Mesenchymal stem cell (in vitro differentiated cells and primary cell): Measurements from ENCODE around the gene KRT32.
A peak's percentile ranks its signal among the peaks of the same experiment; 100 is the strongest.

Experiments used
- DNase-seq: peaks from one replicate; pipeline ENCODE4 v3.0.0-alpha.2; 2013
- H2AFZ ChIP-seq: one replicate; pipeline ENCODE4 v1.6.1; 2013; ENCODE audit warnings: low read depth, mild to moderate bottlenecking, control low read depth, inconsistent platforms, low read length, moderate library complexity
- H2AK5ac ChIP-seq: 2 replicates; pipeline ENCODE4 v1.6.1; 2013; ENCODE audit warnings: low read length, moderate library complexity, mild to moderate bottlenecking, inconsistent platforms; ENCODE audit not compliant: severe bottlenecking
- H2BK120ac ChIP-seq: one replicate; pipeline ENCODE4 v1.6.1; 2013; ENCODE audit warnings: low read depth, mild to moderate bottlenecking, inconsistent platforms, low read length, moderate library complexity
- H2BK12ac ChIP-seq, 2 experiments: one replicate each; pipeline ENCODE4 v1.6.1; 2013; ENCODE audit warnings: inconsistent platforms in 2 of 2, low read length in 2 of 2, mild to moderate bottlenecking in 2 of 2, moderate library complexity in 2 of 2, control low read depth in 1 of 2
- H2BK15ac ChIP-seq: one replicate; pipeline ENCODE4 v1.6.1; 2013; ENCODE audit warnings: mild to moderate bottlenecking, low read depth, inconsistent platforms; ENCODE audit not compliant: poor library complexity, severe bottlenecking
- H2BK5ac ChIP-seq: 2 replicates; pipeline ENCODE4 v1.6.1; 2013; ENCODE audit warnings: low read depth, mild to moderate bottlenecking, low read length, control low read depth, inconsistent platforms; ENCODE audit not compliant: poor library complexity, severe bottlenecking
- H3K14ac ChIP-seq, 2 experiments: one replicate each; pipeline ENCODE4 v1.6.1; 2013; ENCODE audit warnings: inconsistent platforms in 2 of 2, low read length in 2 of 2, control low read depth in 1 of 2, mild to moderate bottlenecking in 1 of 2, moderate library complexity in 1 of 2
- H3K18ac ChIP-seq, 2 experiments: one replicate each; pipeline ENCODE4 v1.6.1; 2013; ENCODE audit warnings: inconsistent platforms in 2 of 2, low read length in 2 of 2, control low read depth in 1 of 2, low read depth in 1 of 2, mild to moderate bottlenecking in 1 of 2
- H3K23ac ChIP-seq, 2 experiments: one replicate each; pipeline ENCODE4 v1.6.1; 2013; ENCODE audit warnings: inconsistent platforms in 2 of 2, low read length in 2 of 2, mild to moderate bottlenecking in 2 of 2, moderate library complexity in 2 of 2, control low read depth in 1 of 2
- H3K27ac ChIP-seq: 2 replicates; pipeline ENCODE4 v1.5.1; 2013; ENCODE audit warnings: mild to moderate bottlenecking, moderate library complexity, low read length, control low read depth, inconsistent platforms; ENCODE audit not compliant: poor library complexity, severe bottlenecking
- H3K27me3 ChIP-seq, 2 experiments: 2 replicates each; pipeline versions ENCODE4 v1.6.1 to v1.7.0; 2013; ENCODE audit warnings: low read length in 2 of 2, mild to moderate bottlenecking in 2 of 2, moderate library complexity in 2 of 2, control low read depth in 1 of 2, inconsistent platforms in 1 of 2; ENCODE audit not compliant: control insufficient read depth in 1 of 2, insufficient read depth in 1 of 2
- H3K36me3 ChIP-seq, 2 experiments: 2 replicates each; pipeline versions ENCODE4 v1.6.1 to v1.7.0; 2013; ENCODE audit warnings: low read length in 2 of 2, control low read depth in 1 of 2, inconsistent platforms in 1 of 2, low read depth in 1 of 2, mild to moderate bottlenecking in 1 of 2; ENCODE audit not compliant: insufficient read depth in 2 of 2, control insufficient read depth in 1 of 2
- H3K4ac ChIP-seq, 2 experiments: one replicate each; pipeline ENCODE4 v1.6.1; 2013; ENCODE audit warnings: inconsistent platforms in 2 of 2, low read length in 2 of 2, mild to moderate bottlenecking in 2 of 2, moderate library complexity in 2 of 2, control low read depth in 1 of 2, low read depth in 1 of 2
- H3K4me1 ChIP-seq: 2 replicates; pipeline ENCODE4 v1.6.1; 2013; ENCODE audit warnings: low read depth, low read length, control low read depth; ENCODE audit not compliant: control insufficient read depth, insufficient read depth
- H3K4me2 ChIP-seq: 2 replicates; pipeline ENCODE4 v1.6.1; 2013; ENCODE audit warnings: low read length, mild to moderate bottlenecking, inconsistent platforms; ENCODE audit not compliant: poor library complexity, severe bottlenecking
- H3K4me3 ChIP-seq, 2 experiments: 2 replicates each; pipeline versions ENCODE4 v1.5.1 to v1.7.0; 2013; ENCODE audit warnings: low read length in 2 of 2, mild to moderate bottlenecking in 2 of 2, control low read depth in 1 of 2, low read depth in 1 of 2; ENCODE audit not compliant: insufficient read depth in 1 of 2
- H3K79me1 ChIP-seq: replicated peaks from 2 replicates; pipeline ENCODE4 v1.6.1; 2013; ENCODE audit warnings: mild to moderate bottlenecking, control low read depth, low read length, inconsistent platforms; ENCODE audit not compliant: poor library complexity, severe bottlenecking
- H3K9ac ChIP-seq: 2 replicates; pipeline ENCODE4 v1.7.0; 2013; ENCODE audit warnings: mild to moderate bottlenecking, low read length, moderate library complexity
- H3K9me3 ChIP-seq: 2 replicates; pipeline ENCODE4 v1.7.0; 2013; ENCODE audit warnings: mild to moderate bottlenecking, low read length; ENCODE audit not compliant: control insufficient read depth
- H4K8ac ChIP-seq: one replicate; pipeline ENCODE4 v1.6.1; 2013; ENCODE audit warnings: inconsistent platforms, mild to moderate bottlenecking, low read length, moderate library complexity
- H4K91ac ChIP-seq: one replicate; pipeline ENCODE4 v1.6.1; 2013; ENCODE audit warnings: mild to moderate bottlenecking, low read length, inconsistent platforms
- WGBS: methylation state at CpG from one replicate; pipeline ENCODE4 v1.1.7; 2013; ENCODE audit warnings: mixed read lengths; 5-methylcytosine and 5-hydroxymethylcytosine counted together

Gene KRT32

GRCh38 chr17:41456204-41456603 is 11.0 kb downstream of the KRT32 start:
- Histone ChIP-seq H3K23ac (no peak overlapping the region), H3K4ac (no peak overlapping the region), H3K4me1 (no peaks in the 10 kb centered on the region), H2AFZ (no peak overlapping the region), H4K8ac (no peak overlapping the region), H2BK5ac (no peak overlapping the region), H3K9ac (no peak overlapping the region), H3K79me1 (no peaks in the 10 kb centered on the region), H3K36me3 (no peaks in the 10 kb centered on the region), H3K27me3 (peaks cover 0 to 77% of the 10 kb centered on the region in 2 experiments), H3K9me3 (peaks cover 13% of the 10 kb centered on the region), H2BK12ac (no peak overlapping the region), H2BK15ac (no peak overlapping the region), H3K18ac (no peak overlapping the region), H3K4me2 (no peak overlapping the region), H3K4me3 (no peak overlapping the region), H2BK120ac (no peak overlapping the region), H4K91ac (no peak overlapping the region), H3K27ac (no peak overlapping the region), H3K14ac (no peak overlapping the region), H2AK5ac (no peak overlapping the region)
- DNase-seq: no peak
- WGBS: 71% methylated on average over 1 of the region's 3 CpGs

DNA sequence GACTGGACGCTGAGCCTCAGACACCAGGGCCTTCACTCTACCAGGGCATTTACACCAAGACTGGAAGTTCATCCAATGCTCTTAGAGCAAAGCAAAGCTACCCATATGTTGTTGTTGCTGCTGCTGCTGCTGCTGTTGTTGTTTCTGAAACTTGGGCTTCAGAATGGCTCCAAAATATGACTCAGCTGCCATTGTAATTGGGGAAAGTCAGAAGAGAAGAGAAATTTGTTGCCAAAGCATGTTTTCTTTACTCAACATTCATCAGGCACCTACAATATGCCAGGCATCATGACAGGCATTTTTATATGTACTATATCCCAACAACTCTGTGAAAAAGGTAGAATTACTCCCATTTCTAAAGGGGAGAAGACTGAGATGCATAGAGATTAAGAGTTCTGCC is 11.9 kb downstream of the KRT32 start:
- H2AK5ac ChIP-seq: no peak overlapping the region
- H3K18ac ChIP-seq: no peak overlapping the region
- H3K27me3 ChIP-seq: peaks cover 0 to 79% of the 10 kb centered on the region in 2 experiments
- no peak overlapping the region for H4K8ac ChIP-seq
- no peak overlapping the region for H2BK120ac ChIP-seq
- H3K14ac ChIP-seq: no peak overlapping the region
- H2AFZ ChIP-seq: no peak overlapping the region
- peak overlapping the region; percentile 25 for H3K9ac ChIP-seq
- no peak overlapping the region for H2BK15ac ChIP-seq
- WGBS: 100% methylated on average over 1 of the region's 1 CpG
- no peaks in the 10 kb centered on the region for H3K4me1 ChIP-seq
- H3K9me3 ChIP-seq: peaks cover 14% of the 10 kb centered on the region
- no peaks in the 10 kb centered on the region for H3K36me3 ChIP-seq
- H3K4me2 ChIP-seq: no peak overlapping the region
- no peak overlapping the region for H4K91ac ChIP-seq
- no peak overlapping the region for H2BK5ac ChIP-seq
- no peak overlapping the region for H3K4ac ChIP-seq
- no peak overlapping the region for H3K23ac ChIP-seq
- H2BK12ac ChIP-seq: no peak overlapping the region
- H3K4me3 ChIP-seq: no peak overlapping the region
- H3K27ac ChIP-seq: no peak overlapping the region
- no peaks in the 10 kb centered on the region for H3K79me1 ChIP-seq
- no peak for DNase-seq

- Histone ChIP-seq H2BK15ac (no peak overlapping the region), H3K27me3 (peaks cover 0 to 59% of the 10 kb centered on the region in 2 experiments), H3K27ac (no peak overlapping the region), H2BK12ac (no peak overlapping the region), H2AK5ac (no peak overlapping the region), H3K4me3 (no peak overlapping the region), H3K4me2 (no peak overlapping the region), H3K9ac (no peak overlapping the region), H3K4me1 (no peaks in the 10 kb centered on the region), H3K36me3 (no peaks in the 10 kb centered on the region), H2BK120ac (no peak overlapping the region), H3K23ac (no peak overlapping the region), H3K4ac (no peak overlapping the region), H3K79me1 (no peaks in the 10 kb centered on the region), H2AFZ (no peak overlapping the region), H3K18ac (no peak overlapping the region), H3K9me3 (peaks cover 14% of the 10 kb centered on the region), H4K8ac (no peak overlapping the region), H4K91ac (no peak overlapping the region), H3K14ac (no peak overlapping the region), H2BK5ac (no peak overlapping the region)
- DNase-seq: no peak
- WGBS: 95% methylated on average over 2 of the region's 3 CpGs
Observed at GRCh38 chr17:41453066-41453465, 14.1 kb downstream of the KRT32 start.

DNA sequence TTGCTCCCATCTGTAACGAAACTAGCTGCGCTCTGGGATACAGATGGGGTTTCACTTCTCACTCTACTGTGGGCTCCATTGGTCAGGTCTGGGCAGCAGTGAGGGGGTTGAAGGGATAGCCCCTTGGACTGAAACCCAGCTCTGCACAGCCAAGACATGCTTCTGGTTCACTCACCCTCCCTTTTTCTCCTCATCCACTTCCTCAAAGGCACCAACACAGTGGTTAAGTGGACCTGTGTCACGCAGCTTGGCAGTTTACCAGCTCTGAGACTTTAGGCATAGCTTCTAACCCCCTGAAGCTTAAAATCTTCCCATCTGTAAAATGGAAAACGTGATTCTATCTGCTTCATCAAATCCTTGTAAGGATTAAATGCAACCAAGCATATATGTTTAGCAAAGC is 14.9 kb downstream of the KRT32 start:
- H4K8ac ChIP-seq: no peak overlapping the region
- no peak overlapping the region for H2AK5ac ChIP-seq
- H3K9ac ChIP-seq: no peak overlapping the region
- no peak overlapping the region for H3K4me3 ChIP-seq
- H3K18ac ChIP-seq: no peak overlapping the region
- no peaks in the 10 kb centered on the region for H3K4me1 ChIP-seq
- no peaks in the 10 kb centered on the region for H3K79me1 ChIP-seq
- 88% methylated on average over 3 of the region's 4 CpGs for WGBS
- no peak overlapping the region for H2BK5ac ChIP-seq
- no peak overlapping the region for H4K91ac ChIP-seq
- H3K14ac ChIP-seq: no peak overlapping the region
- H3K27ac ChIP-seq: no peak overlapping the region
- no peak overlapping the region for H3K4ac ChIP-seq
- no peak overlapping the region for H2AFZ ChIP-seq
- no peak overlapping the region for H3K4me2 ChIP-seq
- H2BK15ac ChIP-seq: no peak overlapping the region
- peaks cover 0 to 55% of the 10 kb centered on the region in 2 experiments for H3K27me3 ChIP-seq
- no peak overlapping the region for H3K23ac ChIP-seq
- H2BK12ac ChIP-seq: no peak overlapping the region
- DNase-seq: no peak
- no peaks in the 10 kb centered on the region for H3K36me3 ChIP-seq
- H2BK120ac ChIP-seq: no peak overlapping the region
- H3K9me3 ChIP-seq: peaks cover 14% of the 10 kb centered on the region
